ENCODE measurements around the gene FRMD6. TPM values are rescaled to one million over a fixed set of nuclear protein-coding genes. Genes with fewer than 3 reads are reported as not detected.
A peak's percentile ranks its signal among the peaks of the same experiment; 100 is the strongest.

The FRMD6 gene
- total and polyA plus RNA-seq, 10 of the 15 experiments (the other 5 are each of a cell fraction or from before 2014, with no cell fraction given), result 0.86 to 7.8 (median 3.3) TPM

- intact Hi-C loops (cut with micrococcal nuclease; ENCODE audit: unreplicated experiment), result no loop called here
- Histone ChIP-seq H3K27me3 (replicated peaks in 1 of 2; ENCODE audit: control insufficient read depth in 2 of 2, insufficient read depth in 2 of 2, low read length in 1 of 2) (no peaks in the 10 kb centered on the region; a peak in 1 of 4 replicates), H3K79me2 (ENCODE audit: control insufficient read depth, insufficient read depth, low read length) (no peaks in the 10 kb centered on the region), H3K4me3 (no peak overlapping the region), H2AFZ (ENCODE audit: control insufficient read depth, low read depth, low read length) (no peak overlapping the region), H3K9ac (ENCODE audit: control insufficient read depth, insufficient read depth, low read length) (no peak overlapping the region), H4K20me1 (ENCODE audit: control insufficient read depth, insufficient read depth) (no peaks in the 10 kb centered on the region), H3K4me1 (ENCODE audit: control insufficient read depth, insufficient read depth, low read length) (peaks cover 4% of the 10 kb centered on the region; the same call in 1 of the 2 replicates), H3K27ac (ENCODE audit: control insufficient read depth, insufficient read depth) (no peak overlapping the region), H3K4me2 (ENCODE audit: control insufficient read depth, insufficient read depth) (no peak overlapping the region), H3K36me3 (ENCODE audit: control insufficient read depth in 2 of 2, insufficient read depth in 2 of 2, low read length in 1 of 2) (no peaks in the 10 kb centered on the region), H3K9me3 (replicated peaks; ENCODE audit: control insufficient read depth, insufficient read depth, low read length) (no peaks in the 10 kb centered on the region)
- in situ Hi-C loops (cut with MboI), result no loop called here
- ChIA-PET SMC1A (ENCODE audit: uncharacterized antibody, unreplicated experiment) (interaction anchor here (1.1 kb wide), 1 partner anchor 12 kb away, joined by 3 read pairs; no protein-coding TSS in a partner anchor), CTCF (interaction anchor here (0.6 kb wide), 1 partner anchor 44 kb away, joined by 4 read pairs; no protein-coding TSS in a partner anchor), RAD21 (ENCODE audit: unreplicated experiment) (no interaction called here), POLR2A (no interaction called here)
- BruUV-seq (replicated peaks), result no TSS peak
- no peak for FAIRE-seq
- no peak for DNase-seq (ENCODE audit: low read depth, low spot score)
- ATAC-seq, result peak; percentile 72
- no peak for TF ChIP-seq MXI1 (IDR thresholded peaks at IDR 0.05; ENCODE audit: low read depth, low read length)
- TF ChIP-seq BCLAF1 (IDR thresholded peaks at IDR 0.05), result no peak
- no peak for TF ChIP-seq MEF2B (IDR thresholded peaks at IDR 0.05; ENCODE audit: partially characterized antibody, poor library complexity, severe bottlenecking)
- no peak for TF ChIP-seq ZBTB11 (CRISPR knock-in tag; IDR thresholded peaks at IDR 0.05)
- TF ChIP-seq RUNX3 (IDR thresholded peaks at IDR 0.05; ENCODE audit: low read length), result peak; percentile 70
- no peak for TF ChIP-seq ZNF207 (IDR thresholded peaks at IDR 0.05; ENCODE audit: borderline replicate concordance)
- no peak for TF ChIP-seq MAX (IDR thresholded peaks at IDR 0.05; ENCODE audit: low read depth, low read length)
- no peak for TF ChIP-seq ZZZ3 (IDR thresholded peaks at IDR 0.05; ENCODE audit: control insufficient read depth, insufficient read length, low read depth)
- TF ChIP-seq TARDBP (IDR thresholded peaks at IDR 0.05; ENCODE audit: borderline replicate concordance), result no peak
- TF ChIP-seq PBX3 (IDR thresholded peaks at IDR 0.05; ENCODE audit: insufficient replicate concordance, low read depth, low read length), result no peak
- TF ChIP-seq MTA2 (IDR thresholded peaks at IDR 0.05; ENCODE audit: low read depth), result peak; percentile 50
- TF ChIP-seq YBX1 (IDR thresholded peaks at IDR 0.05), result no peak
- TF ChIP-seq NFXL1 (IDR thresholded peaks at IDR 0.05; ENCODE audit: borderline replicate concordance), result no peak
- TF ChIP-seq BCL11A (IDR thresholded peaks at IDR 0.05; ENCODE audit: low read depth, low read length), result peak; percentile 68
- TF ChIP-seq ZNF384 (IDR thresholded peaks at IDR 0.05; ENCODE audit: borderline replicate concordance, low read depth, low read length), result no peak
- peak; percentile 31; the same call in 1 of the 2 replicates for TF ChIP-seq FOXM1 (IDR thresholded peaks at IDR 0.05; ENCODE audit: low read depth, low read length)
- 0 out of 2 replicates have a peak, but pooled peaks have one; percentile 54 for TF ChIP-seq NFIC (IDR thresholded peaks at IDR 0.05; ENCODE audit: low read depth, low read length)
Measured at GRCh38 chr14:51614707-51615106, 37.0 kb upstream of the FRMD6 start.
